ENCODE measurements around the gene TGFBR2. TPM values are rescaled to one million over a fixed set of nuclear protein-coding genes. Genes with fewer than 3 reads are reported as not detected.

The TGFBR2 gene
- total RNA-seq, 2 experiments from 2014 or later, result 45.5 to 46.6 TPM

DNA sequence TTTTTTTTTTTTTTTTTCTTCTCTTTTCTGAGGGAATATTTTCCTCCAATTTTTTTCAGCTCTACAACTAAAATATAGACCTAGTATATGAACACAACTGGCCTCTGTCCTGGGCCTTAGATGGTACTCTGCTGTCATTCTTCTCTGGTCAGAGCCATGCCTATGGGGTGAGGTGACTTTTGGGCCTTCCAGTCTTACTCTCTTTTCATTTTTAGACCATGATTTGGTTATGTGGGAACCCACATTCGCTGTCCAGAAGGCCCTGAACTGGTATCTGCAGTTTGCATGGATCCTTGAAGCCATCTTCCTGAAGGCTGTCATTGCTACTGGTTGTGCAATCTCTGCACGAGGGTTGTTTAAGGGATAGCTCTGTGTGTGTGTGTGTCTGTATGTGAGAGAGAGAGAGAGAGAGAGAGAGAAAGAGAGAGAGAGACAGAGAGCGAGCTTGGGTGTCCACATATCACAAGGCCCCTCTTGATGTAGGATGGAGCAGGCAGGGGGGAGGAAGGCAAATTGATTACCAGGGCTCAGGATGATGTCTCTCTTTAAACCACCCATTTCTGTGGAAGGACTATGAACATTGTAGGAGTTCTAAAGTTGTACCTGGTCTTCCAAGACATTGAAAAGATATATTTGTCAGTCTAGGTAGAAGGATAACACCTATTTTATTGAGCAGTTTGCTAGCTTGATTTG, 6.9 kb downstream of the TGFBR2 start:
- H3K36me3 Mint-ChIP-seq (ENCODE audit: low read depth), result peaks cover 82% of the 10 kb centered on the region
- intact Hi-C loops (cut with DNase I, micrococcal nuclease), result no loop called here
- no peaks in the 10 kb centered on the region for H3K27me3 Mint-ChIP-seq
- peak overlapping the region; percentile 94 for H3K27ac Mint-ChIP-seq
- H3K9me3 Mint-ChIP-seq (ENCODE audit: low read depth), result no peaks in the 10 kb centered on the region
- H3K4me1 Mint-ChIP-seq, result peaks cover 81% of the 10 kb centered on the region
- ATAC-seq (peak; percentile 5), DNase-seq (no peak)
- peak overlapping the region; percentile 99 for H3K4me3 Mint-ChIP-seq
- ChIA-PET CTCF (interaction anchor here (1.0 to 1.9 kb wide), 4 partner anchors 15 to 31 kb away, joined by 3 to 5 read pairs (median 5); no protein-coding TSS in a partner anchor), POLR2A (interaction anchor here (0.5 to 0.6 kb wide), 3 partner anchors 10 to 47 kb away, joined by 3 to 9 read pairs (median 6); no protein-coding TSS in a partner anchor)

DNA sequence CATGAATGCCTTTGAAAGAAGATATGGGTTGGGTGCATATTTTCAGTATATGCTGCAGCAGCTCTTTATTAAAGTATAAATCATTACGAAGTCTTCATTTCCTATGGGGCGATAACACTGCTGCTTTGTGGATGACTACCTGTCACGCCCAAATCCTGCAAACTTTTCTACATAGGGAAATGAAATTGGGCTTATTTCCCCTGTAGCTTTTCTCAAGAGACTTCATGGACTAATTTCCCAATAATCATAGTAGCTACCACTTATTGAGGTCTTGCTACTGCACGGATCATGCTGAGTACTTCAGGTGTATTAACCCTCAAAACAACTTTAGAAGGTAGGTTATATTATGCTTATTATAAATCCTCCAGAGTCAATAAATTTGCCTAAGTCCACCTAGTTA, 8.0 kb downstream of the TGFBR2 start:
- intact Hi-C loops (cut with DNase I, micrococcal nuclease), result no loop called here
- Mint-ChIP-seq H3K27me3 (no peaks in the 10 kb centered on the region), H3K36me3 (ENCODE audit: low read depth) (peaks cover 83% of the 10 kb centered on the region), H3K4me1 (peaks cover 92% of the 10 kb centered on the region), H3K9me3 (ENCODE audit: low read depth) (no peaks in the 10 kb centered on the region), H3K27ac (peak overlapping the region; percentile 94), H3K4me3 (peak overlapping the region; percentile 99)
- ATAC-seq, result no peak
- no peak for DNase-seq
- ChIA-PET CTCF (interaction anchor here (0.7 to 1.9 kb wide), 4 partner anchors 14 to 79 kb away, joined by 3 to 5 read pairs (median 4); no protein-coding TSS in a partner anchor), POLR2A (no interaction called here)

DNA sequence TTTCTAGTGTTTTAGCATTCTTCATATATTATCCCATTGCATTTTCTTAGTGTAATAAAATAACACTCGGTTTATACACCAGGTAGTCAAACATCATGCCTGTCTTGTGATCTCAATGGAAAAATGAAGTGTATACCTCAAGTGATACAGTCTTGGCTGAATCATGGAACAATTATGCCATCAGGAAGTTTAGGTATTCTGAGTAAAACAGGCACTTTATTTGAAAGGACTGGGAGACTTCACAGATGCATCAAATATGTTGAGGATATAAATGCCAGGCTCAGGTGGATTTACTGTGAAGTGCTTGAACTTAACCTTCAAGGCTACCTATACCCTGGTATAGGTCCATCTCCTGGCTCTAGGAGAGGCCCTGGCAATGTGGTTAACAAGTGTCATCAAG, 8.5 kb downstream of the TGFBR2 start:
- Mint-ChIP-seq H3K4me3 (peak overlapping the region; percentile 99), H3K4me1 (peaks cover 96% of the 10 kb centered on the region), H3K9me3 (ENCODE audit: low read depth) (no peaks in the 10 kb centered on the region), H3K36me3 (ENCODE audit: low read depth) (peaks cover 81% of the 10 kb centered on the region), H3K27me3 (no peaks in the 10 kb centered on the region), H3K27ac (peak overlapping the region; percentile 94)
- ATAC-seq (peak; percentile 15), DNase-seq (no peak)
- ChIA-PET POLR2A (interaction anchor here (1.7 kb wide), 1 partner anchor 25 kb away, joined by 6 read pairs; no protein-coding TSS in a partner anchor), CTCF (interaction anchor here (0.5 to 3.1 kb wide), 5 partner anchors 24 to 243 kb away, joined by 3 to 11 read pairs (median 3); no protein-coding TSS in a partner anchor)
- intact Hi-C loops (cut with DNase I, micrococcal nuclease), result no loop called here

DNA sequence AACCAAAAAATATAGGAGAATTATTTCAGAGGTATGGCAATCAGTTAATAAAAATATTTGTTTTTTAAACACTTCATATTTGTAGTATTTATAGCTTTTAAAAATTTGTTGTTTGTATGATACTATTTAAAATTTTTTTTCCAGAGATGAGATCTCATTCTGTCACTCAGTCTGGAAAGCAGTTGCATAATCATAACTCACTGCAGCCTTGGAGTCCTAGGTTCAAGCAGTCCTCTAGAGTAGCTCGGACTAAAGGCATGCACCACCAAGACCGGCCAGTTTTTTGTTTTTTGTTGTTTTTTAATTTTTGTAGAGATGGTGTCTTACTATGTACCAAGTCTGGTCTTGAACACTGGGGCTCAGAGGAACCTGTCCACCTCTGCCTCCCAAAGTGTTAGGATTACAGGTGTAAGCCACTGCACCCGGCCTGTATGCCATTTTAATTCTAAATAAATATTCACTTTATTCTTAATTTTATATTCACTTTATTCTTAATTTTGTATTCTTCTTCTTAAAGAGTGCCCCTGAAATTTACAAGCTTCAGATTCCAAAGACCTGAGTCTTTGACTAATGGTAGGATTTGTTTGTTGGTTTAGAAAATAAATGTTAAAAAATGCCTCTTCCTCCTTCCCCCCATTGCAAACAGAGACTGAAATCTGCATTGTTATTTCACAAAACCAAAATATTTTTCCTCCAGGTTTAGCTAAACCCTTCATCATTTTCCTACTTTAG, 9.4 kb downstream of the TGFBR2 start:
- Mint-ChIP-seq H3K9me3 (ENCODE audit: low read depth) (no peaks in the 10 kb centered on the region), H3K27me3 (no peaks in the 10 kb centered on the region), H3K36me3 (ENCODE audit: low read depth) (peaks cover 74% of the 10 kb centered on the region), H3K4me1 (peaks cover 97% of the 10 kb centered on the region), H3K27ac (peak overlapping the region; percentile 94), H3K4me3 (peak overlapping the region; percentile 99)
- ChIA-PET POLR2A (interaction anchor here (0.7 to 1.7 kb wide), 4 partner anchors 20 to 58 kb away, joined by 3 to 6 read pairs (median 4); no protein-coding TSS in a partner anchor), CTCF (interaction anchor here (0.5 to 3.1 kb wide), 9 partner anchors 9 to 244 kb away, joined by 3 to 12 read pairs (median 3); no protein-coding TSS in a partner anchor)
- DNase-seq, result no peak
- intact Hi-C loops (cut with DNase I, micrococcal nuclease), result no loop called here
- no peak for ATAC-seq

DNA sequence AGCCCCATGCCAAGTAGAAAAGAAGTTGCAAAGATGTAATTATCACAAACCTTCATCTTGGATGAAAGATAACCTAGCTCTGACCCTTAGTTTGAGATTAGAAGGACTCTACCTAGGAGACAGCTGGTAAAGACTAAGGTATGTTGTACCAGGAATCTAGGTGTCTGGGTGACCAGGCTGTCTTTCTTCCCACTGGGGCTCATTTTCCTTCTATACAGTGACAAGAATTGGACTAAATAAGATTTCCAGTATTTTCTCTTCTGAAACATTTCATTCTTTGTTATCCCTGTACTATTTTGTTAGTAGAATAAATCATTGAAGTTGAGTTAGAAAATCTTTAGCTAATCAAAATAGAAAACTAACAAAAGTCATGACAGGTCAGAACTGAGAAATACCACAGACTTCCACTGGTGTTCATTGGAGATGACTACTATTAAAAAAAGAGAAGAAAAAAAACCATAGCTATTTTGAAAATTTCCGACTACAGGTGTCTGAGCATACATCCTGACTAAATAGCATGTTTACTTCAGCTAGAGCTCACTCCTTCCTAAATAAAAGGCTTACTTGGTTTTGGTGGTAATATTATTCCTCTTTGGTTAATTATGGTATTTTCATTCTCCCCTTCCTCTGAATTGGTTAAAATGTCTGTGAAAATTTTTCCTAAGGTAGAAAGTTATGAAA, 10.1 kb downstream of the TGFBR2 start:
- ATAC-seq (no peak), DNase-seq (no peak)
- Mint-ChIP-seq H3K9me3 (ENCODE audit: low read depth) (no peaks in the 10 kb centered on the region), H3K27ac (peak overlapping the region; percentile 94), H3K27me3 (no peaks in the 10 kb centered on the region), H3K36me3 (ENCODE audit: low read depth) (peaks cover 74% of the 10 kb centered on the region), H3K4me3 (peak overlapping the region; percentile 99), H3K4me1 (peaks cover 96% of the 10 kb centered on the region)
- POLR2A ChIA-PET, result interaction anchor here (0.7 to 1.7 kb wide), 5 partner anchors 13 to 58 kb away, joined by 3 to 6 read pairs (median 4); no protein-coding TSS in a partner anchor
- CTCF ChIA-PET, result interaction anchor here (0.7 to 3.1 kb wide), 11 partner anchors 9 to 574 kb away, joined by 3 to 12 read pairs (median 3); no protein-coding TSS in a partner anchor
- intact Hi-C loops (cut with DNase I, micrococcal nuclease), result no loop called here

DNA sequence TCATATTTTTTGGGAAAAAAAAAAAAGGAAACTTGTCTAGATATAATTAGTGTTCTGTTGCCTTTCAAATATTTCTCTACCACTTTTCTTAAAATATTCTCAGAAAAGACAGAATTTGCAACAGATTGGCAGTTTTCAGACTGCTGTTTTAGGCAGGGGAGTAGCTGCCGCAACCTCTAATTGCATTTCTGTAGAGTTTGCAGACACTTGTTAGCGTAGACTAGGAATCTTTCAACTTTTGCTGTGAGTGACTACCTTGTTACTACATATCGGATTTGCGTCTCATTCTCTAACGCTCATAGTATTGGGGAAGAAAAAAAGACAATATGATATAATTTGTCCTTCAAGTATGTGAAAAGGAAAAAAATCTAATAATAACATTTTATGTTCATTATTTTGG, 10.7 kb downstream of the TGFBR2 start:
- ChIA-PET POLR2A (interaction anchor here (1.0 to 1.7 kb wide), 4 partner anchors 12 to 38 kb away, joined by 3 to 5 read pairs (median 4); no protein-coding TSS in a partner anchor), CTCF (interaction anchor here (0.7 to 3.1 kb wide), 8 partner anchors 8 to 575 kb away, joined by 3 to 12 read pairs (median 4); no protein-coding TSS in a partner anchor)
- Mint-ChIP-seq H3K4me3 (peak overlapping the region; percentile 99), H3K27me3 (no peaks in the 10 kb centered on the region), H3K36me3 (ENCODE audit: low read depth) (peaks cover 74% of the 10 kb centered on the region), H3K27ac (peak overlapping the region; percentile 94), H3K4me1 (peaks cover 96% of the 10 kb centered on the region), H3K9me3 (ENCODE audit: low read depth) (no peaks in the 10 kb centered on the region)
- DNase-seq (no peak), ATAC-seq (no peak)
- intact Hi-C loops (cut with DNase I, micrococcal nuclease), result no loop called here

DNA sequence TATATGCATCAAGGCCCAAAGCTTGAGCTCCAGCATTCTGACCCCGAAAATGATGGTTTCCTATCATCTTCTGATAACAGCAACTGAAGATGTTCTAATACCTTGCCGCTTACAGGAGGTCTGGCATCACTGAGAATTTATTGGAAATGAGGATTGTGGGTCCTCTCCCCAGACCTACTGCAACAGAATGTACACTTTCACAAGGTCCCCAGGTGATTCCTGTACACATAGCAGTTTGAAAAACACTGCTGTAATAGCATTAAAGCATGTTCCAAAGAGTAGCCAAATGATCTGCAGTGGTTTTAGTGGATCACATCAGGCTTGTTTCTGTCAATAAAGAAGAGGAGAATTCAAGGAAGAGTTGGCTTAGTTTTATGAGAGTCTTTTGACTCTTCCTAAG, 11.3 kb downstream of the TGFBR2 start:
- DNase-seq (no peak), ATAC-seq (no peak)
- ChIA-PET POLR2A (interaction anchor here (0.7 to 1.7 kb wide), 6 partner anchors 11 to 139 kb away, joined by 3 to 4 read pairs (median 4); no protein-coding TSS in a partner anchor), CTCF (interaction anchor here (0.6 to 3.1 kb wide), 7 partner anchors 9 to 74 kb away, joined by 3 to 12 read pairs (median 4); no protein-coding TSS in a partner anchor)
- intact Hi-C loops (cut with DNase I, micrococcal nuclease), result no loop called here
- H3K36me3 Mint-ChIP-seq (ENCODE audit: low read depth), result peaks cover 73% of the 10 kb centered on the region
- no peaks in the 10 kb centered on the region for H3K9me3 Mint-ChIP-seq (ENCODE audit: low read depth)
- H3K27ac Mint-ChIP-seq, result peak overlapping the region; percentile 94
- no peaks in the 10 kb centered on the region for H3K27me3 Mint-ChIP-seq
- peak overlapping the region; percentile 99 for H3K4me3 Mint-ChIP-seq
- peaks cover 96% of the 10 kb centered on the region for H3K4me1 Mint-ChIP-seq

DNA sequence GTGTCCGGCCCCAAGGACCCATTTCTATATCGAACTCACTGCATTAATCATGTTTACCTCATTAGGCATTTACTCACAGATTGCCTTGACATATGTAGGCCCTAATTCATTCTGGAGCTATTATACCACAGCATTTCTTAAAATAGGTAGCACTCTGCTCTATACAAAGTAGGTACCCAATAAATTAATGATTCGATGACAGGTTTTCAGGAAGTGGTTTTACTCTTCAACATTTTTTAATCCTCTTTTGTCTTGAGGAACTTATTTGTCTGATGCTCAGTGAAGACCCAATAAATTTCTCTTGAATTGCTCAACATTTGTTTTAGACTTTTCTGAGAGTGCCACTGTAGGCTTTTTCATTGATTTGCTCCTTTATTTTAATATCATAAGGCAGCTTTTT, 12.1 kb downstream of the TGFBR2 start:
- H3K27ac Mint-ChIP-seq, result peak overlapping the region; percentile 94
- ATAC-seq (no peak), DNase-seq (no peak)
- peak overlapping the region; percentile 99 for H3K4me3 Mint-ChIP-seq
- ChIA-PET POLR2A (interaction anchor here (1.1 to 1.5 kb wide), 3 partner anchors 11 to 40 kb away, joined by 3 to 4 read pairs (median 4); no protein-coding TSS in a partner anchor), CTCF (interaction anchor here (0.6 to 1.3 kb wide), 4 partner anchors 9 to 576 kb away, joined by 3 to 4 read pairs (median 3); no protein-coding TSS in a partner anchor)
- no peaks in the 10 kb centered on the region for H3K9me3 Mint-ChIP-seq (ENCODE audit: low read depth)
- peaks cover 71% of the 10 kb centered on the region for H3K36me3 Mint-ChIP-seq (ENCODE audit: low read depth)
- H3K27me3 Mint-ChIP-seq, result no peaks in the 10 kb centered on the region
- peaks cover 95% of the 10 kb centered on the region for H3K4me1 Mint-ChIP-seq
- intact Hi-C loops (cut with DNase I, micrococcal nuclease), result no loop called here

DNA sequence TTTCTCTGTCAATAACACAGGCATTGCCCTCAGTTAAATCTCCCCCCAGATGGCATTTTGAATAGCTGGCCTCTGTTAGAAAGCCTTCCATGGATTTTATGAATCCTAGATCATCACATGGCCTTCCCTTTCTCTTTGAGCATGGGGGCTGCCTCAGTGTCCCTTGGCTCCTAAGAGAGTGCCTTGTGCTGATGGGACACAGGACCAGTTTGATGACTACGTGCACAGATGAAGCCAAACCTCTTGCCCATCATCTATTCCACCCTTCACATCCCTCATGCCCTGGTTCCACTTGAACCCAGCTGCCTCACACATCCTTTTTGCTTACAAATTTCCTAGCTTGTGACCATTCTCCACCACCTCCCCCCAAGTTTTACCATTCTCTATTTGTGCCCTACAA, 12.9 kb downstream of the TGFBR2 start:
- Mint-ChIP-seq H3K9me3 (ENCODE audit: low read depth) (no peaks in the 10 kb centered on the region), H3K4me3 (peak overlapping the region; percentile 99), H3K4me1 (peaks cover 95% of the 10 kb centered on the region), H3K27ac (peak overlapping the region; percentile 94), H3K27me3 (no peaks in the 10 kb centered on the region), H3K36me3 (ENCODE audit: low read depth) (peaks cover 75% of the 10 kb centered on the region)
- intact Hi-C loops (cut with DNase I, micrococcal nuclease), result no loop called here
- POLR2A ChIA-PET, result interaction anchor here (1.6 to 1.8 kb wide), 3 partner anchors 9 to 12 kb away, joined by 9 to 16 read pairs (median 13); partner anchors contain the start of gene TGFBR2
- DNase-seq, result no peak
- CTCF ChIA-PET, result interaction anchor here (1.2 to 2.2 kb wide), 6 partner anchors 8 to 155 kb away, joined by 3 to 11 read pairs (median 4); no protein-coding TSS in a partner anchor
- ATAC-seq, result no peak

Measured in activated CD4-positive, alpha-beta T cell treated with anti-CD3 and anti-CD28 coated beads for 36 hours (primary cell).